GM19397 (cell line): Measurements from ENCODE around the gene TXNL4B.
"Not testable (repeated sequence)": the region's sequence is repeated elsewhere in the genome, so short reads cannot be mapped to it uniquely, and the experiment has no call there.

Experiments
- ATAC-seq: cut with Tn5 transposase; IDR thresholded peaks from one replicate; pipeline ENCODE4 v1.9.1; 2021; ENCODE audit warnings: mild to moderate bottlenecking, moderate library complexity; ENCODE audit not compliant: unreplicated experiment

TXNL4B gene

GRCh38 chr16:72076991-72077706 lies 16.3 kb downstream of the TXNL4B start:
- ATAC-seq, result not testable (repeated sequence)

- ATAC-seq, result not testable (repeated sequence)
These were observed 18.4 kb downstream of the TXNL4B start for GRCh38 chr16:72075067-72075466.

GRCh38 chr16:72073560-72074230 lies 19.7 kb downstream of the TXNL4B start:
- no peak for ATAC-seq

- ATAC-seq, result no peak
These were observed 20.7 kb downstream of the TXNL4B start for GRCh38 chr16:72072514-72073342.

- ATAC-seq, result no peak
These were observed 24.5 kb downstream of the TXNL4B start for GRCh38 chr16:72068930-72069329.

- ATAC-seq, result no peak
These were observed 26.7 kb downstream of the TXNL4B start for GRCh38 chr16:72066747-72067146.

- ATAC-seq, result no peak
These were observed 29.0 kb downstream of the TXNL4B start for GRCh38 chr16:72064361-72064894.

- no peak for ATAC-seq
These were observed 31.9 kb downstream of the TXNL4B start for GRCh38 chr16:72061564-72061963.

GRCh38 chr16:72060405-72060804 lies 33.0 kb downstream of the TXNL4B start:
- ATAC-seq, result no peak

- not testable (repeated sequence) for ATAC-seq
These were observed 34.4 kb downstream of the TXNL4B start for GRCh38 chr16:72059060-72059459.

GRCh38 chr16:72057313-72057712 lies 36.1 kb downstream of the TXNL4B start:
- not testable (repeated sequence) for ATAC-seq

- no peak for ATAC-seq
These were observed 37.5 kb downstream of the TXNL4B start for GRCh38 chr16:72055911-72056310.

- not testable (repeated sequence) for ATAC-seq
These were observed 39.1 kb downstream of the TXNL4B start, which contains the start of gene HP for GRCh38 chr16:72054254-72054847. Gene HP, plus strand, starts transcription at chr16:72054505. Its CDS starts 148 bp downstream, at chr16:72054653.

GRCh38 chr16:72051818-72052217 lies 41.6 kb downstream of the TXNL4B start:
- no peak for ATAC-seq

- no peak for ATAC-seq
These were observed 42.5 kb downstream of the TXNL4B start for GRCh38 chr16:72050769-72051464.

GRCh38 chr16:72049110-72049509 lies 44.3 kb downstream of the TXNL4B start:
- ATAC-seq, result no peak

GRCh38 chr16:72044825-72045359 lies 48.5 kb downstream of the TXNL4B start:
- ATAC-seq, result no peak

- ATAC-seq, result no peak
These were observed 49.1 kb downstream of the TXNL4B start for GRCh38 chr16:72044296-72044695.

GRCh38 chr16:72043539-72043938 lies 49.9 kb downstream of the TXNL4B start:
- no peak for ATAC-seq

GRCh38 chr16:72043058-72043457 lies 50.4 kb downstream of the TXNL4B start:
- ATAC-seq, result no peak
